Measurements from ENCODE around the gene SLC4A1AP. TPM values are rescaled to one million over a fixed set of nuclear protein-coding genes. Genes with fewer than 3 reads are reported as not detected.
"Not testable (repeated sequence)": the region's sequence is repeated elsewhere in the genome, so short reads cannot be mapped to it uniquely, and the experiment has no call there.

Gene SLC4A1AP
- total RNA-seq (22.6 TPM), polyA plus RNA-seq (16.3 TPM)

GRCh38 chr2:27663285-27664153 is at the start of gene SLC4A1AP, which contains the start of gene SUPT7L:
TSS of gene SLC4A1AP (plus strand) at chr2:27663889. CDS start at chr2:27663915, 26 bp downstream.
TSS of gene SUPT7L (minus strand) at chr2:27663614. CDS start at chr2:27662192, 1,422 bp downstream.
- H3K4me1 ChIP-seq (ENCODE audit: insufficient read depth) = no peaks in the 10 kb centered on the region
- peak; percentile 72 for DNase-seq (ENCODE audit: extremely low spot score)
- H3K27ac ChIP-seq (ENCODE audit: low read depth) = peak within 1 kb of the TSS; percentile 92
- WGBS = under 1% methylated on average over 56 of the region's 56 CpGs
- H3K36me3 ChIP-seq (ENCODE audit: insufficient read depth) = peaks cover 2% of the 10 kb centered on the region
- peak within 1 kb of the TSS; percentile 69 for H3K4me3 ChIP-seq (ENCODE audit: low read depth, low read length)

GRCh38 chr2:27613985-27614384 is 49.7 kb upstream of the SLC4A1AP start:
- Histone ChIP-seq H3K27ac (ENCODE audit: low read depth) (no peak overlapping the region), H3K4me1 (ENCODE audit: insufficient read depth) (no peaks in the 10 kb centered on the region), H3K4me3 (ENCODE audit: low read depth, low read length) (no peak overlapping the region), H3K36me3 (ENCODE audit: insufficient read depth) (peaks cover 2% of the 10 kb centered on the region)
- WGBS = 96% methylated on average over 2 of the region's 2 CpGs
- DNase-seq (ENCODE audit: extremely low spot score) = no peak

- no peak overlapping the region for H3K4me3 ChIP-seq (ENCODE audit: low read depth, low read length)
- peaks cover 2% of the 10 kb centered on the region for H3K36me3 ChIP-seq (ENCODE audit: insufficient read depth)
- H3K4me1 ChIP-seq (ENCODE audit: insufficient read depth) = no peaks in the 10 kb centered on the region
- no peak overlapping the region for H3K27ac ChIP-seq (ENCODE audit: low read depth)
- WGBS = 95% methylated on average over 3 of the region's 3 CpGs
- DNase-seq (ENCODE audit: extremely low spot score) = no peak
Observed at GRCh38 chr2:27615316-27615715, 48.4 kb upstream of the SLC4A1AP start.

GRCh38 chr2:27621524-27621923 is 42.2 kb upstream of the SLC4A1AP start:
- H3K4me1 ChIP-seq (ENCODE audit: insufficient read depth) = no peaks in the 10 kb centered on the region
- H3K36me3 ChIP-seq (ENCODE audit: insufficient read depth) = no peaks in the 10 kb centered on the region
- DNase-seq (ENCODE audit: extremely low spot score) = no peak
- no peak overlapping the region for H3K27ac ChIP-seq (ENCODE audit: low read depth)
- whole genome bisulfite sequencing = 66% methylated on average over 1 of the region's 1 CpG
- no peak overlapping the region for H3K4me3 ChIP-seq (ENCODE audit: low read depth, low read length)

GRCh38 chr2:27622921-27623384 is 40.7 kb upstream of the SLC4A1AP start:
- 79% methylated on average over 3 of the region's 3 CpGs for WGBS
- H3K36me3 ChIP-seq (ENCODE audit: insufficient read depth) = no peaks in the 10 kb centered on the region
- H3K4me1 ChIP-seq (ENCODE audit: insufficient read depth) = no peaks in the 10 kb centered on the region
- H3K27ac ChIP-seq (ENCODE audit: low read depth) = no peak overlapping the region
- H3K4me3 ChIP-seq (ENCODE audit: low read depth, low read length) = no peak overlapping the region
- DNase-seq (ENCODE audit: extremely low spot score) = no peak

GRCh38 chr2:27624943-27625342 is 38.7 kb upstream of the SLC4A1AP start:
- DNase-seq (ENCODE audit: extremely low spot score) = no peak
- Histone ChIP-seq H3K27ac (ENCODE audit: low read depth) (no peak overlapping the region), H3K36me3 (ENCODE audit: insufficient read depth) (no peaks in the 10 kb centered on the region), H3K4me3 (ENCODE audit: low read depth, low read length) (no peak overlapping the region), H3K4me1 (ENCODE audit: insufficient read depth) (no peaks in the 10 kb centered on the region)

- not testable (repeated sequence) for H3K4me3 ChIP-seq (ENCODE audit: low read depth, low read length); H3K4me1 ChIP-seq (ENCODE audit: insufficient read depth); H3K36me3 ChIP-seq (ENCODE audit: insufficient read depth); DNase-seq (ENCODE audit: extremely low spot score); H3K27ac ChIP-seq (ENCODE audit: low read depth)
- WGBS = 89% methylated on average over 1 of the region's 1 CpG
Observed at GRCh38 chr2:27626323-27626722, 37.4 kb upstream of the SLC4A1AP start.

GRCh38 chr2:27626921-27627320 is 36.8 kb upstream of the SLC4A1AP start:
- not testable (repeated sequence) for H3K4me1 ChIP-seq (ENCODE audit: insufficient read depth); H3K36me3 ChIP-seq (ENCODE audit: insufficient read depth); DNase-seq (ENCODE audit: extremely low spot score); H3K27ac ChIP-seq (ENCODE audit: low read depth); H3K4me3 ChIP-seq (ENCODE audit: low read depth, low read length)
- WGBS = 46% methylated on average over 3 of the region's 3 CpGs

- DNase-seq (ENCODE audit: extremely low spot score) = no peak
- Histone ChIP-seq H3K4me1 (ENCODE audit: insufficient read depth) (no peaks in the 10 kb centered on the region), H3K36me3 (ENCODE audit: insufficient read depth) (no peaks in the 10 kb centered on the region), H3K4me3 (ENCODE audit: low read depth, low read length) (peak overlapping the region; percentile 75), H3K27ac (ENCODE audit: low read depth) (no peak overlapping the region)
- 3% methylated on average over 21 of the region's 21 CpGs for WGBS
Observed at GRCh38 chr2:27627963-27628766, 35.5 kb upstream of the SLC4A1AP start.

GRCh38 chr2:27628767-27629709 is 34.7 kb upstream of the SLC4A1AP start, which contains the start of the genes CCDC121 and GPN1:
TSS of gene CCDC121 (minus strand) at chr2:27629012. CDS start at chr2:27627799, 1,213 bp downstream.
TSS of gene GPN1 (plus strand) at chr2:27629050. CDS start at chr2:27629059, 9 bp downstream.
- WGBS = under 1% methylated on average over 44 of the region's 44 CpGs
- Histone ChIP-seq H3K4me3 (ENCODE audit: low read depth, low read length) (peak within 1 kb of the TSS; percentile 75), H3K36me3 (ENCODE audit: insufficient read depth) (no peaks in the 10 kb centered on the region), H3K4me1 (ENCODE audit: insufficient read depth) (no peaks in the 10 kb centered on the region), H3K27ac (ENCODE audit: low read depth) (peak within 1 kb of the TSS; percentile 53)
- DNase-seq (ENCODE audit: extremely low spot score) = peak; percentile 72

- H3K4me1 ChIP-seq (ENCODE audit: insufficient read depth); H3K36me3 ChIP-seq (ENCODE audit: insufficient read depth); DNase-seq (ENCODE audit: extremely low spot score); H3K27ac ChIP-seq (ENCODE audit: low read depth); H3K4me3 ChIP-seq (ENCODE audit: low read depth, low read length): not testable (repeated sequence)
- 98% methylated on average over 2 of the region's 2 CpGs for WGBS
Observed at GRCh38 chr2:27630257-27630656, 33.4 kb upstream of the SLC4A1AP start.

GRCh38 chr2:27634291-27634690 is 29.4 kb upstream of the SLC4A1AP start:
- H3K4me3 ChIP-seq (ENCODE audit: low read depth, low read length) = no peak overlapping the region
- H3K4me1 ChIP-seq (ENCODE audit: insufficient read depth) = no peaks in the 10 kb centered on the region
- H3K27ac ChIP-seq (ENCODE audit: low read depth) = no peak overlapping the region
- peaks cover 14% of the 10 kb centered on the region for H3K36me3 ChIP-seq (ENCODE audit: insufficient read depth)
- 96% methylated on average over 2 of the region's 2 CpGs for WGBS
- DNase-seq (ENCODE audit: extremely low spot score) = no peak

- WGBS = 90% methylated on average over 5 of the region's 5 CpGs
- Histone ChIP-seq H3K36me3 (ENCODE audit: insufficient read depth) (peaks cover 16% of the 10 kb centered on the region), H3K4me1 (ENCODE audit: insufficient read depth) (no peaks in the 10 kb centered on the region), H3K27ac (ENCODE audit: low read depth) (no peak overlapping the region), H3K4me3 (ENCODE audit: low read depth, low read length) (no peak overlapping the region)
- no peak for DNase-seq (ENCODE audit: extremely low spot score)
Observed at GRCh38 chr2:27636766-27637165, 26.9 kb upstream of the SLC4A1AP start.
